Activated T-helper 1 cell treated with anti-CD3 and anti-CD28 coated beads, Interleukin-2, amount 50 U/mL, for 16 hours (primary cell): ENCODE measurements around the gene AIDA.

Experiments used
- DNase-seq, 2 donors: peaks; one replicate each; pipeline ENCODE4 v3.0.0-alpha.2; 2020; ENCODE audit warnings: low read depth in 1 of 2, low spot score in 1 of 2

AIDA gene

GRCh38 chr1:222653178-222653827 is 59.0 kb downstream of the AIDA start:
- DNase-seq = no peak

DNA sequence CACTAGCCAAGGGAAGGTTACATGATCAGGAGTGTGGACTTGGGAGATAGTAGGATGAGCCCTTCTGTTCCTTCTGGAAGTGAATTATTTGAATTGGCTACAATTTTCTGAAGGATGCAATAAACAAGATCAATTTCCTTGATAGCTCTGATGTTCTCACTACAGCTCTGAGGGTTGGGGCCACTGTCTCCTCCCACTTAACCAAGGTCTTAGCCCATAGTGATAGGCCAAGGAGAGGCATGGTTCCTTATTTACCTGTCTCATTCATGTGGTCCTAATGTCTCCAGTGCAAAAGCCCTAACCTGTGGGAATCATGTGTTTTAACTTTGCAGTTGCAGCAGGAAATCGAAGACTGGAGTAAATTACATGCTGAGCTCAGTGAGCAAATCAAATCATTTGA is 59.6 kb downstream of the AIDA start:
- no peak for DNase-seq

GRCh38 chr1:222644636-222644980 is 67.7 kb downstream of the AIDA start:
- no peak for DNase-seq

DNA sequence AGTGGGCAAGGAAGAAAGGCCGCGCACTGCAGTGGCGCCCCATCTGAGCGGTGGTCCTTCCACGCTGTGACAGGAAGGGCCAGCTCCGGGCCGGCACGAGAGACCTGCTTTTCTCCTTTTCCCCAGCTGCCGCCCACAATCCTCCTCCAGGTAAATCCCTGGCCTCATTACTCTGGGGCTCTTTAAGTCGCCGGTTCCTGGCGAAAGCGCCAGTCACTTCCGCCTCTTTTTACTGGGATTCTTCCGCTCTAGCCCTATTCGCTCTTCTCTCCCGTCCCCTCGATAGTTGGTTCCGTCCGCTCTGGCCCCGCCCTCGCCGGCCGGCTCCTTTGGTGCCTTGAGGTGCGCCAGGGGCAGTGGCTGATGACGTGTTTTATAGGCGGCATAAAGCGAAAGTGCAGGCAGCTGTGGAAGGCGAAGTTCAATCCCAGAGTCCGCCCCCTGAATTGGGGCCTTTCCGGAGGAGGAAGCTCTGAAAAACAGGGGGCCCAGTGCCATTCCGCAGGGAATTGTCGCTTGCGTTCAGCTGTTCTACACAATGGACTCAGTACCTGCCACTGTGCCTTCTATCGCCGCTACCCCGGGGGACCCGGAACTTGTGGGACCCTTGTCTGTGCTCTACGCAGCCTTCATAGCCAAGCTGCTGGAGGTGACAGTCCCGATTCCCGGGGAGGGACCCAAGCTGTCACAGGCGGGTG is 68.2 kb downstream of the AIDA start:
- DNase-seq = peak; percentile 90 to 94

DNA sequence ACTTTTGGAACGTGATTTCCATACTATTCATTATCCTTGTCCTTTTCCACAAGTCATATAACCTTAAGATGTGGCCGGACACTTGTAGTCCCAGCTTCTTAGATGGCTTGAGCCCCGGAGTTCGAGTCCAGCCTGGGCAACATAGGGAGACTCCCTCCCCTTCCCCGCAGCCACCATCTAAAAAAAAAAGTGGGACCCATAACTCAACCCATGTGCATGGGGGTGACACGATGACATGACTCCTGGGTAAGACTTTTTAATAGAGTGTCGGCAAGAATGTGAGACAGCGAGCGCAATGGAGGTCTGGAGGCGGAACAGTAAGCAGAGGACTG is 68.7 kb downstream of the AIDA start:
- DNase-seq = no peak

GRCh38 chr1:222642468-222642867 is 69.8 kb downstream of the AIDA start:
- no peak for DNase-seq

DNA sequence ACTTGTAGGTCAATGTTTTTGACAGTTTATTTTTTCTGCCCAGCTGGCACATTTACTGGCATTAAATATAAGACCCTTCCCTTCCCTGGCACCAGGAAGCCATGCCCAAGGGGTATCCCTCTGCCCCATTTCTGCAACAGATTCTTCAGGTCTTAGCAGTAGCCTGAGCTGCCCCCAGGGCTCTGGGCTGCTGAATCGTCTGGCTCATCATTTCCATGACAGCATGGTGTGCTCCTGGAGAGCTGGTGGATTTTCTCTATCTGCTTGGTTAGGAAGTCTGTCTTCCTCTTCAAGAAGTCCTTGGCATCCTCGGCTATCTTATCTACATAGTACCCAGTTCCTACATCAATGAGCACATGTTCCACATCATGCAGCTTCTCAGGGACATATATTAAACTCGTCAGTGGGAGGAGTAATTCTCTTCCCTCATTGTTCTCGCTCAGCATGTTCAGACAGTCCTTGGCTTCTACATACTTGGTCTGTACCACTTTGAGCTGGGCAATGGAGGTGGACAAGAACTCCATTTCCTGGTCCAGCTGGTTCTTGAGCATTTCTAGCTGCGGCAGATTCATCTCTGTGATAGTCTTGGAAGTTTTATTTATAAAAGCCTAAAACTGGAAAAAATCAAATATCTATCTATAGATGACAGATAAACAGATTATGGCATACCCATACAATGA is 70.9 kb downstream of the AIDA start:
- DNase-seq = no peak

DNA sequence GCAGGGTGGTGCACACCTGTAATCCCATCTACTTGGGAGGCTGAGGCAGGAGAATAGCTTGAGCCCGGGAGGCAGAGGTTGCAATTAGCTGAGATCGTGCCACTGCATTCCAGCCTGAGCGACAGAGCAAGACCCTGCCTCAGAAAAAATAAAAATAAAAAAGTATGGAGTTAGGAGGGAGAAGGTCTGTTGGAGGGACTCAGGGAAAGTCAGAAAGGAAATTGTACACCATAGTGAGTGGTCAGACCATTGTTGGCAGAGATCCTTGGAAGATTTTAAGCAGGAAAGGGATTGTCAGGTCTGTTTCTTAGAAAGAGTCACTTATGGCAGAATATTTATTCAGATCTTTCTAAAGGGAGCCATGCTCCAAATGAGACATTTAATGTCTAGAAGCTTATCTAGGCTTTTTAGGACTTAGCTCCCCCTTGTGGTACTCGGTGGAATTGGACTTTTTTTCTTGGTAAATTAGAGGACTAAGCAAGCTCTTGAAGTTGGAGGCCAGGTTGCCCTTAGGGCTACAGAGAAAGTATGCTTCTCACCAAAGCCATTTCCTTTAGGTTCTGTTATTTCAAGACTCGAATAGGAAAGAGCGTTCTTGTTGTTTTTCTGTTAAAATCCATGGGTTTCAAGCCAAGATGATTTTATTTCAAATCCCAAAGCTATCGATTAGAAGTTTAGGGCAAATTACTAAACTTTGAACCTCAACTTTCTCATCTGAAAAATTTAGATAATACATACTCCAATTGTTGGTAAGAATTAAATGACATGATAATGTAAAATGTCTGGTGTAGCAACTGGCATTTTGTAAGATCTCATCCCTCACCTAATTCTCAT is 77.9 kb downstream of the AIDA start:
- DNase-seq = peak in 1 of 2 donors; percentile 28

DNA sequence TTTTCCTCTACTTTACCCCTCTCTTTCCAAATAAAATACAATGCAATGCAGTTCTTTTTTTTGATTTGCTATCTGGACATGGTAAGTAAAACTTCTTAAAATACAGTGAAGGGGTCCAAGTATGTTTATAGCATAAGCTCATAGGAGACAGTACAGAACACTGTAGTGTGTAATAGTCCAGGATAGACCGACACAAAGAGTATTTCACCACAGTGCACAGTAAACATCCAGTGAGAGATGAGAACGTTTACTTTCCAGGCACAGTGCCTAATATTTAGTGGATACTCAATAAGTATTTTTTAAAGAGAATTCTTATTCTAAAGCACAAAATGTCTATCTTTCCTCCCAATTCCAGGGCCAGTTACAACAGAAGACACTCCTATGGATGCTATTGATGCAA is 79.5 kb downstream of the AIDA start:
- no peak for DNase-seq

DNA sequence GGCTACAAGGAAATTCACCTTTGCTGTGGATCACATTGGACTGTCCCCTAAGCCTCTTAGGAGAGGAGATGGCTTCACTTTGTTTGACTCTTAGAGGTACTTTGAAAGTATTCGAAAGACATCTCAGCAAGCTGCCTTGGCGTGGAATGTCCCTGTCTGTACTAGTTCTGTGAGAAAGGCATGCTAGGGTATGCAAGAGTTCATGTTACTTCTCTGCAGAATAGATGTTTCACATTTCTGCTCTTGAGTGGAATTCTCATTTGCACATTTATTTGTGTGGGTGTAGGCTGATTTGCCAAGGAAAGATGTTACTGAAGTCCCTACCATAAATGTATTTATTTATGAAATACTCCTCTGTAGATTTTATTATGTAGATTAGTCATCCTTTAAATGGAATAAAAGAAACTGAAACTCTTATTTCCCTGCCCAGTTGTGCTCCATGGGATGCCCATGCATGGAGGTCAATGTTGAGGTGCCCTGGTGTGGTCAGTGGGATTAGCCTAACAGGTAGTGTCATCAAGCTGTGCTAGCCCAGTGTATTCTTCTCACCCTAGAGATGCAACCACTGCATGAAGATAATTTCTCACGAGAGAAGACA is 80.6 kb downstream of the AIDA start:
- DNase-seq = no peak

GRCh38 chr1:222629921-222630535 is 82.3 kb downstream of the AIDA start:
- DNase-seq = no peak

GRCh38 chr1:222627232-222627631 is 85.1 kb downstream of the AIDA start:
- no peak for DNase-seq

- no peak for DNase-seq
These were observed 88.1 kb downstream of the AIDA start for GRCh38 chr1:222624214-222624613.

DNA sequence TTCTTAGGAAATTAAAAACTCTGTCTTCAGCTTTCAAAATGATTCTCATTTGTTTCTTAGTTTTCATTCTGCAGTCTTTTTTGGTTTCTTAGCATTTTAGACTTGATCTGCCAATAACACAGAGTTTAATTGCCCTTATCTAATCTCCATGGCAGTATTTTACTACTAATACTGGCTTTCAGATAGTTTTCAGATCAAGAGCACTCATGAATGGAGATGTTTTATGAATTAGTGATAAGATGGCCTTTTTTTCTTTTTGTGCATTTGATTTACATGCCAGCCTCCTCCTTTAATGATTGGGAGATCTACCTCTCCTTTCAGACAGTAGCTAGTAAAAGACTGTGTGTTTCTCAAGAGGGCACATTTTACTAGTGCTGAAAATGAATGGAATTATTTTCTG is 88.8 kb downstream of the AIDA start:
- no peak for DNase-seq

- DNase-seq = no peak
These were observed 89.5 kb downstream of the AIDA start for GRCh38 chr1:222622765-222623164.

GRCh38 chr1:222620566-222620965 is 91.7 kb downstream of the AIDA start:
- no peak for DNase-seq

DNA sequence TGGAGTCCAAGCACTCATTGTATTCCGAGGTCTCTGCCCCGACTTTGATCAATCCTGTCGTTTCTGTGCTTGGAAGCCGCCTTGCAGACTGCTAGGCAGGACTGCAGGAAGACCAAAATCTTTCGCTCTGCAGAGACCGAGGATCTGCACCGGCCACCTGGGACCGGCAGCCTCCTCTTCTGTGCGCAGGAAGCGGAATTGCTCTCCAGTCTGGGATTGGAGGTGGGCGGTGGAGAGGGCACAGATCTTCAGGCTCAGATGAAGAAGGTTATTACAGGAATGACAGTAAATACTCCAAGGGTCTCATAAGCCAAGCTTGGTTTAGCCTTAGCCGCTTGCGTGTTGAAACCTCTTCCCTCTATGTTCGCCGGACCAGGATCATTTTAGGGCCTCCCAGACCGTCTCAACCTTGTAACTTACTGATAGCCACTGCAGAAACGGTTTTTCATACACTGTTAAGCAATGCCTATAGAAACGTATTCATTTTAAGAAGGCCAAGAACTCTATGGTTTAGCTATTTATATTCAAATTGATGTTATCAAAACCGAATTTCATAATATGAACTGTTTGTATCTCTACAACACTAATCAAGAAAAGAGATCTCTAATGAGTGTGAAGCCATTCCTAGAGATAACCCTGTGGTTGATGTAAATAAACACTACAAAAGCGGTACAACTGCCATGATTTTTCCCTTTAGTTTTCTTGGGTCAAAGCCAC is 93.3 kb downstream of the AIDA start:
- DNase-seq = no peak
